Measurements from ENCODE around the gene THUMPD2.
"Not testable (repeated sequence)": the region's sequence is repeated elsewhere in the genome, so short reads cannot be mapped to it uniquely, and the experiment has no call there.

The THUMPD2 gene

GRCh38 chr2:39757156-39757555 is 21.9 kb downstream of the THUMPD2 start:
- no peak for DNase-seq (ENCODE audit: low read depth, low spot score)

- no peak for DNase-seq (ENCODE audit: low read depth, low spot score)
These were observed 23.6 kb downstream of the THUMPD2 start for GRCh38 chr2:39755466-39755865.

DNA sequence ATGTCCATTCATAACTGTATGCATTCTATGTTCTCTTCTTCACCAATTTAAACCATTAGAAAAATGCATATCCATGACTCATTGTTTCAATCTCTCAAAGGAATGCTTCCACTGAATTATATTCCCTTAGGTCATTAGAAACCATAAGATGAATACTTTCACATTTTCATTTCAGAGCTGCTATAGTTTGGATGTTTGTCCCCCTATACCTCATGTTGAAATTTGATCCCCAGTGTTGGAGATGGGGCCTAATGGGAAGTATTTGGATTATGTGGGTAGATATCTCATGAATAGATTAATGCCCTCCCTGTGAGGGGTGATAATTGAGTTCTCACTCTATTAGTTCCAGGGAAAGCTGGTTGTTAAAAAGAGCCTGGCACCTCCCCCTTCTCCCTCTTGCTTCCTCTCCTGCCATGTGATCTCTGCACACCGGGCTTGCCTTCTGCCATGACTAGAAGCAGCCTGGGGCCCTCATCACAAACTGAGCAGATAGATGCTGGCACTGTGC is 35.7 kb downstream of the THUMPD2 start:
- DNase-seq (ENCODE audit: low read depth, low spot score), result no peak

- no peak for DNase-seq (ENCODE audit: low read depth, low spot score)
These were observed 37.2 kb downstream of the THUMPD2 start for GRCh38 chr2:39741871-39742270.

GRCh38 chr2:39739386-39739785 is 39.7 kb downstream of the THUMPD2 start:
- no peak for DNase-seq (ENCODE audit: low read depth, low spot score)

DNA sequence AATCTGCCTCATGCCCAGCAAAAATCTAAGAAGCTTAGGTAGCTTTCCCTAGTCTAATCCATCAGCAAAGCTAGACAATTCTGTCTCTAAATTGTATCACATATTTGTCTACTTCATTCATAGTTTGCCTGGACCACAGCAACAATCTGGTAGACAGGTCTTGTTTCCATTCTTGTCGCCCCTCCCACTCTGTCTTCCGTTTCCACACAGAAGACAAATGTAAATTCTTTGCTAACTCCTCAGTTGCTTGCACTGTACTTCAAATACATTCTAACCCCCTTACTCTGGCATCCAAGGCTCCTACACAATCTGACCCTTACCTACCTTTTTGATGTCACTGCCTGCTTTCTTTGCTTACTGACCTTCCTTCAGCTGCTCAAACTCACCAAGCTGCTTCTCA is 40.1 kb downstream of the THUMPD2 start:
- no peak for DNase-seq (ENCODE audit: low read depth, low spot score)

GRCh38 chr2:39737661-39738060 is 41.4 kb downstream of the THUMPD2 start:
- no peak for DNase-seq (ENCODE audit: low read depth, low spot score)

DNA sequence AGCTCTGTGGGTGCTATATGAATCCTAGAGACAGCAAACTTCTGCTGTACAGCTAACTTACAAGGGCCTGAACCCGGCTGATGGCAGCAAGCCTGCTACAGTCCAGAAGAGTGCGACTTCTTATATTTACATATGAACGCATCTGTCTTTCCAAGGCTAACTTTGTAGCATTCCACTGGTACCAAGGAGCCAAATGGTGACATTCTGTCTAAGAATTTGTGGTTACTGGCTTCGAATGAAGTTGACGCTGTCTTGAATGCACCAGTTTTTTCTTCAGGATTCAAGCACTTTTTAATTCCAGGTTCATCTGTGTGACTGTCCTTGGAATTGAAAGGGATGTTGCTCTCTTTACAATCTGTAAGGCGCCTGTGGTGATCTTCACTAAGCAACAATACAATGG is 42.4 kb downstream of the THUMPD2 start:
- no peak for DNase-seq (ENCODE audit: low read depth, low spot score)

DNA sequence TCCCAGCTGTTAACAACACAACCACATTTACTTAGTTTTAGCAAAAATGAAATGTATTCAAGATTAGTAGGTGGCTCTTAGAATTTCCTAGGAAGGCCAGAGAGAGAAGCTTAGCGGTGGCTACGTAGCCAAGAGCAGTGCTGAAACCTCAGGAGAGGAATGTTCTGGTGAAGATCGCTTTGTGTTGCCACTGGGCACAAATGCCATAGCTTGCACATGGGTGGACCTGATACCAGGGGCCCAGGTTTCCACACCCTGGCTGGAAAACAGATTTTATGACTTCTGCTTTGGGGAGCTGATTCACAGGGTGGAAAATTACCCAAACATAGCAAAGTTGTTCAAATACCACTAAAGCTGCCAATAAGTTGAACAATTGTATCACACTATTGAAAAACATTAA is 43.4 kb downstream of the THUMPD2 start:
- no peak for DNase-seq (ENCODE audit: low read depth, low spot score)

DNA sequence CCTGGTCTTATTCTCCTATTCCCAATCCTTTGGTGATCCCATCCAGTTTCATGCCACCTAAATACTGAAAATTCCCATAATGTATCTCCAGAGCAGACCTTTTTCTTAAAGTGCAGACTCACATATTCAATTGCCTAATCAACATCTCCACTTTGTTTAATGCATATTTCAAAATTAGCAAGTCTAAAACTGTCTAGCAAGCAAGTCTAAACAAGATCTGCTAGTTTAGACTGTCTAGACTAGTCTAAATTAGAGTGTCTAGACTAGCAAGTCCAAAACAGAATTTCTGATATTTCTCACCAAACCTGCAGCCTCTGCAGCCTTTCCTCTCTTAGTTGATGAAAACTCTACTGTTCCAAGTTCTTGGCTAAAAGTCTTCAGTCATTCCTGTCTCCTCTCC is 44.6 kb downstream of the THUMPD2 start:
- DNase-seq (ENCODE audit: low read depth, low spot score), result no peak

GRCh38 chr2:39733070-39733674 is 45.9 kb downstream of the THUMPD2 start:
- no peak for DNase-seq (ENCODE audit: low read depth, low spot score)

GRCh38 chr2:39732482-39732881 is 46.6 kb downstream of the THUMPD2 start:
- no peak for DNase-seq (ENCODE audit: low read depth, low spot score)

- no peak for DNase-seq (ENCODE audit: low read depth, low spot score)
These were observed 47.5 kb downstream of the THUMPD2 start for GRCh38 chr2:39731546-39731945.

- no peak for DNase-seq (ENCODE audit: low read depth, low spot score)
These were observed 48.3 kb downstream of the THUMPD2 start for GRCh38 chr2:39730685-39731302.

DNA sequence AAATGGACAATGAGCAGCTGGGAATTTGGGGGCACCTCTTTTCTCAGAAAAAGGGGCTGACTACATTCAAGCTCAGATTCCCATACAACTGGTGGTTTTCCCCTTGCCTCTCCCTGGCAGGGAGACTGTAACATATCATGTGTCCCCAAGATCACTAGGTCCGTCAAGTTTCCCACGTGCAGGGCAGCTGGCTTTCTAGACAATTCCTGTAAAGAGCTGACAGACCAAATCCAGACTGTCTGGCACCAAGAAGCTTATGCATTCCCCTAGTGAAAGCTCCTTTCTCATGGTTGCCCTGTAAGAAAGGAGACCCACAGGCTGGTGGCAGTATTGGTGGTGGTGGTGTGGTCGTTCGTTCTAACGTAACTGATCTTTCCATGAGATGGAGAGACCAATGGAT is 48.8 kb downstream of the THUMPD2 start:
- DNase-seq (ENCODE audit: low read depth, low spot score), result no peak

DNA sequence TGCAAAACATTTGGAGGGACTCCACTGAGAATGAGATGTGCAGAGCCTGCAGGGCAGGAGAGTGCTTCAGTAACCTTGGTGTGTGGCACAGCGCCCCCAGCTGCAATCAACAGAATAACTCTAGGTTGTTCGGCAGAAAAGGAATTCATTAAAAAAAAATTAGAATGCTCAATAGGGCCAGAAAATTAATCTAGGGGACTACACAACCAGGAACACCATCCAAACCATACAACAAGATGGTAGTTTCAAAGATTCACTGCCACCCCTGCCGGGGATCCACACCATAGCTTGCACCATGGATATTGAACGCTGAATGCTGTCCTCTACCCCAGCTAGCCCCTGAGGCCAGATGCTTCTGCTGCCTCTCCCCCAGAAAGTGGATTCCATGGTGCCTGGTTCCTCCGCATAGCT is 50.1 kb downstream of the THUMPD2 start:
- DNase-seq (ENCODE audit: low read depth, low spot score), result no peak

DNA sequence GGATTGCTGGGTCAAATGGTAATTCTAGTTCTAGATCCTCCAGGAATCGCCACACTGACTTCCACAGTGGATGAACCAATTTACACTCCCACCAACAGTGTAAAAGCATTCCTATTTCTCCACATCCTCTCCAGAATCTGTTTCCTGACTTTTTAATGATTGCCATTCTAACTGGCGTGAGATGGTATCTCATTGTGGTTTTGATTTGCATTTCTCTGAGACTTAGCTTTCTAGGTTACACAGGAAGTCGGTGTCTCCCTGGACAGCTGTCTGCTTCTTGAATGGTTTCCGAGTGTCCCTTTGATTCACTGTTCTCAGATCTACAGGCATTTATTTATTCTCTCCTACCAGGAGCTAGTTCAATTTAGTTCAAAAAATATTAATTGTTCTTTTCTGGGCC is 51.0 kb downstream of the THUMPD2 start:
- DNase-seq (ENCODE audit: low read depth, low spot score), result not testable (repeated sequence)

- DNase-seq (ENCODE audit: low read depth, low spot score), result no peak
These were observed 53.7 kb downstream of the THUMPD2 start for GRCh38 chr2:39725401-39725800.

DNA sequence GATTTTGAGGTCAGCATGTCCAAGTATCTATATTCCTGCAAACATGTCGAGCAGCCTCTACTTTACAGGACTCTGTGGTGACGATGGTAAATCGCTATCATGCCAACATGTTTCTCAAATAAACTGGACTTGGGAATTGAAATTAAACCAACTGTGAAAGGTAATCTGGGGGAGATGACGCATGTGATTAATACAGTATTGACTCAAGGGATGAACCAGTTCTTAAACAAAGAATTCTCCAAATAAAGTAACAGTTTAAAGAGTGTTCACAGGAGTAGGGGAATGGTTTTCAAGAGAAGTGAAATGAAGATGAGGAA is 54.3 kb downstream of the THUMPD2 start:
- DNase-seq (ENCODE audit: low read depth, low spot score), result no peak

- no peak for DNase-seq (ENCODE audit: low read depth, low spot score)
These were observed 54.9 kb downstream of the THUMPD2 start for GRCh38 chr2:39723946-39724827.

DNA sequence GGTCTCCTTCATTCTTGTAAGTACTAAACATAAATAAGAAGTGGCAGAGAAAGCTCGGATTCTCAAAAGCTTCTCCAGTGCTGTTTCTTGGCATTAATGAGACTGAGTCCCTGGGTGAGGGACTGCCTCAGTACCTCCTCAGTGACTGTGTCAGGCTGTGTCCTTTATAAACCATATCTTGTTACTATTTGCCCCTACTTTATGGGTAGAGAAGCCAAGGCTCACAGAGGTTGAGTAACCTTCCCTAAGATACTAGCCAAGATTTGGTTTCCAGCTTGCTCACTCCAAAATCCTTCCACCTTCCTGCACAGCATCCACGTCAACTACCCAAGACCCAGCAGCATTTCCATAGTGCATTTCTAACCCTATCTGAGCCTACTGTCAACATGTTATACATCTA is 55.6 kb downstream of the THUMPD2 start:
- DNase-seq (ENCODE audit: low read depth, low spot score), result no peak

GRCh38 chr2:39720970-39721369 is 58.1 kb downstream of the THUMPD2 start:
- no peak for DNase-seq (ENCODE audit: low read depth, low spot score)

DNA sequence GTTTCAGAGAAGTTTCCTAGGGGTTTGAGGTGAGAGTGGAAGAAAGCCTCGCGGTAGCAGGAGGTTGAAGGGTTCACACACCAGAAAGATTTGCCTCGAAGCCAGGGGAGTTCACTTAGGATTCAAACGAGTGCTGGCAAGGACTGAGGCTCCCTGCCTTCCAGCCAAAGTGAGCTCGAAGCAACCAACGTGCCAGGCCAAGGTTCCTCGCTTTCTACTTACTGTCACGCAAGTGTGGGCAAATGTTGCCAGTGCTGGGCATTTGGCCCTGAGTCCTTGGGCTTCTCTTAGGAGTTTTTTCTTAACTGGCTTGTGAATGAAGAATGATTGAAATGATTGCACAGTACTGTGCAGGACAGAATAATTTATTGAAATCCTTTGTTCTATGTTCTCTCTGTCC is 59.7 kb downstream of the THUMPD2 start:
- no peak for DNase-seq (ENCODE audit: low read depth, low spot score)
